Panc1 (cell line): Measurements from ENCODE around the gene ZNHIT3. TPM values are rescaled to one million over a fixed set of nuclear protein-coding genes. Genes with fewer than 3 reads are reported as not detected.
"Not testable (repeated sequence)": the region's sequence is repeated elsewhere in the genome, so short reads cannot be mapped to it uniquely, and the experiment has no call there.

Experiments
- ATAC-seq: fragments of 200-7000 bp; cut with Tn5 transposase; 2 replicates; pipeline ENCODE4 v1.9.1; 2020; ENCODE audit warnings: mild to moderate bottlenecking, moderate library complexity
- BruUV-seq: library from RNA; stranded (reverse); fragments of 400-500 nt; replicated peaks from 2 replicates; lab custom pipeline; 2021; lab: Mats Ljungman, UMichigan
- CTCF ChIA-PET: fragments of 300-600 bp; sonication (Branson Sonifier 250); formaldehyde crosslinking; loops from one replicate; lab custom pipeline; 2022; ENCODE audit warnings: antibody characterized with exemption; lab: Charles Lee
- POLR2A ChIA-PET: fragments of 300-600 bp; sonication (Branson Sonifier 250); formaldehyde crosslinking; loops from one replicate; lab custom pipeline; 2022; ENCODE audit warnings: antibody characterized with exemption; lab: Charles Lee
- DNase-seq: peaks from one replicate; pipeline ENCODE4 v3.0.0-alpha.2; 2010; ENCODE audit warnings: low read depth, low spot score
- H3K27ac ChIP-seq: 2 replicates; pipeline ENCODE4 v1.5.1; 2011; ENCODE audit warnings: mild to moderate bottlenecking, low read length, inconsistent platforms
- H3K27me3 ChIP-seq: fragments of 200-500 bp; sonication (Bioruptor generic); 2 replicates; pipeline ENCODE4 v1.6.0; 2014; ENCODE audit warnings: low read length, inconsistent platforms; ENCODE audit not compliant: control insufficient read depth, insufficient read depth
- H3K36me3 ChIP-seq: fragments of 200-500 bp; sonication (Bioruptor generic); 2 replicates; pipeline ENCODE4 v1.5.1; 2014; ENCODE audit warnings: inconsistent platforms, mild to moderate bottlenecking, low read length, moderate library complexity; ENCODE audit not compliant: control insufficient read depth, insufficient read depth
- H3K4me1 ChIP-seq: 2 replicates; pipeline ENCODE4 v1.5.1; 2011; ENCODE audit warnings: inconsistent platforms, mild to moderate bottlenecking, low read length, moderate library complexity; ENCODE audit not compliant: control insufficient read depth, insufficient read depth
- H3K4me3 ChIP-seq, 2 experiments: 2 replicates each; pipeline ENCODE4 v1.5.1; 2011 to 2012; ENCODE audit warnings: low read depth in 2 of 2, low read length in 2 of 2, mild to moderate bottlenecking in 2 of 2, inconsistent platforms in 1 of 2, moderate library complexity in 1 of 2
- H3K9me3 ChIP-seq: fragments of 200-500 bp; sonication (Bioruptor generic); 2 replicates; pipeline ENCODE4 v1.5.1; 2014; ENCODE audit warnings: low read depth, mild to moderate bottlenecking, inconsistent platforms, low read length, moderate library complexity; ENCODE audit not compliant: control insufficient read depth, insufficient read depth
- POLR2AphosphoS5 ChIP-seq: IDR thresholded peaks from 2 replicates; pipeline ENCODE4 v1.6.1; 2012; ENCODE audit warnings: mild to moderate bottlenecking, low read depth, low read length, moderate library complexity
- SIN3A ChIP-seq: IDR thresholded peaks from 2 replicates; pipeline ENCODE4 v1.6.1; 2012; ENCODE audit warnings: low read depth, mild to moderate bottlenecking, low read length, moderate library complexity, borderline replicate concordance; ENCODE audit not compliant: insufficient read depth
- TCF7L2 ChIP-seq: IDR thresholded peaks from 2 replicates; pipeline ENCODE4 v1.6.1; 2011; ENCODE audit warnings: mild to moderate bottlenecking, low read depth, low read length, inconsistent platforms
- in situ Hi-C: cut with HindIII; loops from 2 replicates; pipeline ENCODE4 v1.10.0; 2016; ENCODE audit warnings: low sequenced_read_pairs, low pct_unique_long_range_greater_than_20kb
- intact Hi-C: fragments of 100-400 bp; cut with micrococcal nuclease; formaldehyde crosslinking; loops from one replicate; pipeline ENCODE4 v1.10.0; 2022; ENCODE audit not compliant: unreplicated experiment
- total RNA-seq: library from RNA; stranded (reverse); gene quantifications from one replicate; pipeline ENCODE4 v1.2.1, GENCODE V29; 2021; ENCODE audit not compliant: unreplicated experiment
- TF ChIP-seq, protein P1 (sequence below): fragments of 450-650 bp; IDR thresholded peaks from 2 replicates; pipeline ENCODE4 v1.5.1; 2017; ENCODE audit warnings: mild to moderate bottlenecking
- TF ChIP-seq, protein P2 (sequence below), 2 experiments: IDR thresholded peaks; 2 replicates each; pipeline ENCODE4 v1.6.1; 2011 to 2012; ENCODE audit warnings: low read depth in 2 of 2, control low read depth in 1 of 2, low read length in 1 of 2, mild to moderate bottlenecking in 1 of 2, moderate library complexity in 1 of 2; ENCODE audit not compliant: insufficient read depth in 1 of 2

Gene ZNHIT3
- total RNA-seq, 1 experiment from 2014 or later, result 16.8 TPM

GRCh38 chr17:36481829-36482228 lies 4.7 kb upstream of the ZNHIT3 start:
- H3K4me1 ChIP-seq, result no peaks in the 10 kb centered on the region; the same call in 1 of the 2 replicates
- H3K9me3 ChIP-seq, result no peaks in the 10 kb centered on the region
- no peak for DNase-seq
- 0 out of 2 replicates have a peak, but pooled peaks cover 6% of the 10 kb centered on the region for H3K27me3 ChIP-seq
- no TSS peak for BruUV-seq
- H3K4me3 ChIP-seq, result no peak overlapping the region
- no peak overlapping the region for H3K27ac ChIP-seq
- ChIA-PET POLR2A (no interaction called here), CTCF (no interaction called here)
- in situ Hi-C loops, result no loop called here
- H3K36me3 ChIP-seq, result peaks cover 1% of the 10 kb centered on the region; the same call in 1 of the 2 replicates
- no peak for ATAC-seq
- TF ChIP-seq SIN3A, result no peak
- TF ChIP-seq, protein P1, sequence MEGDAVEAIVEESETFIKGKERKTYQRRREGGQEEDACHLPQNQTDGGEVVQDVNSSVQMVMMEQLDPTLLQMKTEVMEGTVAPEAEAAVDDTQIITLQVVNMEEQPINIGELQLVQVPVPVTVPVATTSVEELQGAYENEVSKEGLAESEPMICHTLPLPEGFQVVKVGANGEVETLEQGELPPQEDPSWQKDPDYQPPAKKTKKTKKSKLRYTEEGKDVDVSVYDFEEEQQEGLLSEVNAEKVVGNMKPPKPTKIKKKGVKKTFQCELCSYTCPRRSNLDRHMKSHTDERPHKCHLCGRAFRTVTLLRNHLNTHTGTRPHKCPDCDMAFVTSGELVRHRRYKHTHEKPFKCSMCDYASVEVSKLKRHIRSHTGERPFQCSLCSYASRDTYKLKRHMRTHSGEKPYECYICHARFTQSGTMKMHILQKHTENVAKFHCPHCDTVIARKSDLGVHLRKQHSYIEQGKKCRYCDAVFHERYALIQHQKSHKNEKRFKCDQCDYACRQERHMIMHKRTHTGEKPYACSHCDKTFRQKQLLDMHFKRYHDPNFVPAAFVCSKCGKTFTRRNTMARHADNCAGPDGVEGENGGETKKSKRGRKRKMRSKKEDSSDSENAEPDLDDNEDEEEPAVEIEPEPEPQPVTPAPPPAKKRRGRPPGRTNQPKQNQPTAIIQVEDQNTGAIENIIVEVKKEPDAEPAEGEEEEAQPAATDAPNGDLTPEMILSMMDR, result no peak
- TF ChIP-seq, protein P2, sequence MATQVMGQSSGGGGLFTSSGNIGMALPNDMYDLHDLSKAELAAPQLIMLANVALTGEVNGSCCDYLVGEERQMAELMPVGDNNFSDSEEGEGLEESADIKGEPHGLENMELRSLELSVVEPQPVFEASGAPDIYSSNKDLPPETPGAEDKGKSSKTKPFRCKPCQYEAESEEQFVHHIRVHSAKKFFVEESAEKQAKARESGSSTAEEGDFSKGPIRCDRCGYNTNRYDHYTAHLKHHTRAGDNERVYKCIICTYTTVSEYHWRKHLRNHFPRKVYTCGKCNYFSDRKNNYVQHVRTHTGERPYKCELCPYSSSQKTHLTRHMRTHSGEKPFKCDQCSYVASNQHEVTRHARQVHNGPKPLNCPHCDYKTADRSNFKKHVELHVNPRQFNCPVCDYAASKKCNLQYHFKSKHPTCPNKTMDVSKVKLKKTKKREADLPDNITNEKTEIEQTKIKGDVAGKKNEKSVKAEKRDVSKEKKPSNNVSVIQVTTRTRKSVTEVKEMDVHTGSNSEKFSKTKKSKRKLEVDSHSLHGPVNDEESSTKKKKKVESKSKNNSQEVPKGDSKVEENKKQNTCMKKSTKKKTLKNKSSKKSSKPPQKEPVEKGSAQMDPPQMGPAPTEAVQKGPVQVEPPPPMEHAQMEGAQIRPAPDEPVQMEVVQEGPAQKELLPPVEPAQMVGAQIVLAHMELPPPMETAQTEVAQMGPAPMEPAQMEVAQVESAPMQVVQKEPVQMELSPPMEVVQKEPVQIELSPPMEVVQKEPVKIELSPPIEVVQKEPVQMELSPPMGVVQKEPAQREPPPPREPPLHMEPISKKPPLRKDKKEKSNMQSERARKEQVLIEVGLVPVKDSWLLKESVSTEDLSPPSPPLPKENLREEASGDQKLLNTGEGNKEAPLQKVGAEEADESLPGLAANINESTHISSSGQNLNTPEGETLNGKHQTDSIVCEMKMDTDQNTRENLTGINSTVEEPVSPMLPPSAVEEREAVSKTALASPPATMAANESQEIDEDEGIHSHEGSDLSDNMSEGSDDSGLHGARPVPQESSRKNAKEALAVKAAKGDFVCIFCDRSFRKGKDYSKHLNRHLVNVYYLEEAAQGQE (IDR thresholded peaks at IDR 0.05; ENCODE audit: insufficient read depth in 1 of 2, low read depth in 2 of 2, low read length in 1 of 2), result no peak
- no peak for TF ChIP-seq POLR2AphosphoS5
- TF ChIP-seq TCF7L2, result no peak
- intact Hi-C loops, result no loop called here

DNA sequence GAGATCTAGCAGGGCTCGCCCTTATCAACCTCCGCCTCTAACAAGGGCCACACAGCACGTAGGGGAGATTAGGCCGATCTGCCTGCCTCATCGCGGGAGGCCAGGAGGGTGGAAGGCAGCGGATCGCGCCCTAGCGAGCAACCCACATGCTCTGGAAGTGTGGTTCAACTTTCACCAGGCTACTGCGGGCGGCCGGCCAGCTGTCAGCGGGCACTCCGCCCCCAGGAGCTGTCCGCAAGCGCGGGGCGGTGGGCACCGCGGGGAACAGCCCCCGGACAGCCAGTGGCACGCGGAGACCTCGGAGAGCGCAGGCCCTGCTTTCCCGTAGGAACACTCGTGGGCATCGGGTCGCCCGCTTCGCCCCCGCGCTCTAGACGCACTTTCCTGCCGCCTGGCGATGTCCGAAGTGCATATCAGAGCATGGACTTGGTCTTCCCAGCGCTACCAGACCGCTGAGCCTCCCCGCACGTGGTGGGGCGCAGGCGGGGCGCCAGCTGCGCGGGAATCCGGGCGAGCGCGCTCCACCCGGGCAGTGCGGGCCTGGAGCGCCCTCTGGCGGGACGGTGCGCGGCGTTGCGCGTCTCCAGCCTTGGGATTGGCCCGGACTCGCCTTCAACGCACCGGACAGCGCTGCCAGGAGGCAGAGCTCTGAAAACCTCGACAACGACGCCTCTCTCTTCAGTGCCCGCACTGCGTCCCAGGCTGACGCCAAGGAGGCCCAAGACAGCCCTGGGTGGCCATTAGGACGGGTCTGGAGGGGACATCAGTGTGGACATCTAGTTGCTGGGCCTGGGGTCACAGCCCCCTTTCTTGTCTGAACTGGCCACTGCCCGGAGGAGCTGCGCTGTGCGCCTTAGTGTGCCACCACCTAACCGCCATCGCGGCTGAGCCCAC lies 3.6 kb upstream of the ZNHIT3 start:
- Histone ChIP-seq H3K36me3 (peaks cover 7% of the 10 kb centered on the region; the same call in 1 of the 2 replicates), H3K9me3 (no peaks in the 10 kb centered on the region), H3K27me3 (0 out of 2 replicates have a peak, but pooled peaks cover 1% of the 10 kb centered on the region), H3K27ac (no peak overlapping the region), H3K4me1 (no peaks in the 10 kb centered on the region; the same call in 1 of the 2 replicates), H3K4me3 (peak overlapping the region; percentile 22 to 43)
- intact Hi-C loops (no loop called here), in situ Hi-C loops (no loop called here)
- no TSS peak for BruUV-seq
- ATAC-seq (peak; percentile 93), DNase-seq (peak; percentile 12)
- ChIA-PET POLR2A (no interaction called here), CTCF (interaction anchor here (0.6 to 0.9 kb wide), 2 partner anchors 330 to 623 kb away, joined by 4 to 5 read pairs; no protein-coding TSS in a partner anchor)
- TF ChIP-seq, protein P1, result peak; percentile 90
- TF ChIP-seq TCF7L2 (no peak), POLR2AphosphoS5 (no peak)
- TF ChIP-seq, protein P2 (IDR thresholded peaks at IDR 0.05; ENCODE audit: insufficient read depth in 1 of 2, low read depth in 2 of 2, low read length in 1 of 2), result peak in 1 of 2 experiments; percentile 56; a peak in 1 of 4 replicates

DNA sequence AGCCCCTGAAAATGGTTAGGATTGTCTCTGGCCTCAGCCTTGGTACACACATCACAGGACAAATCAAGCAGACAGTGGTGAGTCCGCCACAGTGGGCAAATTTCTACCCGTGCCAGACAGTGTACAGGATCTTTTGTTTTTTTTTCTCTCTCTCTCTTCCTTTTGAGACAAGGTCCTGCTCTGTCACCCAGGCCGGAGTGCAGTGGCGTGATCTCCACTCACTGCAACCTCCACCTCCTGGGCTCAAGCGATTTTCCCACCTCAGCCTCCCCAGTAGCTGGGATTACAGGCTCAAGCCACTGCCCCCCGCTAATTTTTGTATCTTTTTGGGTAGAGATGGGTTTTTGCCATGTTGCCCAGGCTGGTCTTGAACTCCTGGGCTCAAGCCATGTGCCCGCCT lies 2.5 kb upstream of the ZNHIT3 start:
- BruUV-seq, in situ Hi-C loops, H3K36me3 ChIP-seq, H3K27me3 ChIP-seq, H3K9me3 ChIP-seq, H3K27ac ChIP-seq, intact Hi-C loops, CTCF ChIA-PET, ATAC-seq, H3K4me1 ChIP-seq, H3K4me3 ChIP-seq, POLR2A ChIA-PET, DNase-seq: not testable (repeated sequence)
